HEK293 (cell line): ENCODE results near the gene FGD3.
"Not testable (repeated sequence)": the region's sequence is repeated elsewhere in the genome, so short reads cannot be mapped to it uniquely, and the experiment has no call there.

ENCODE experiments used
- CTCF ChIA-PET: fragments of 350-600 bp; formaldehyde crosslinking; extraction: SDS; loops from one replicate; lab custom pipeline; 2021; ENCODE audit warnings: antibody characterized with exemption; lab: Yijun Ruan, JAX
- POLR2A ChIA-PET: fragments of 300-600 bp; formaldehyde crosslinking; extraction: SDS; loops from one replicate; lab custom pipeline; 2020; ENCODE audit warnings: antibody characterized with exemption, inconsistent platforms; lab: Yijun Ruan, JAX
- H3K27ac ChIP-seq: fragments of 200-500 bp; sonication (Bioruptor generic); 2 replicates; pipeline ENCODE4 v1.5.1; 2014; ENCODE audit warnings: low read depth, low read length, control low read depth, inconsistent platforms; ENCODE audit errors: extremely low read depth
- H3K36me3 ChIP-seq, 2 experiments: fragments of 200-500 bp in 1 of 2; sonication (Bioruptor generic) in 1 of 2; 1 replicate in 1 of 2; 2 replicates in 1 of 2; pipeline ENCODE4 v1.5.1; 2014 to 2017; ENCODE audit warnings: inconsistent platforms in 2 of 2, low read length in 2 of 2; ENCODE audit not compliant: control insufficient read depth in 2 of 2, insufficient read depth in 1 of 2
- H3K4me1 ChIP-seq: fragments of 200-500 bp; sonication (Bioruptor generic); 2 replicates; pipeline ENCODE4 v1.5.1; 2014; ENCODE audit warnings: mild to moderate bottlenecking, low read length, inconsistent platforms; ENCODE audit not compliant: control insufficient read depth, insufficient read depth
- H3K4me3 ChIP-seq: 2 replicates; pipeline ENCODE4 v1.5.1; 2011; ENCODE audit warnings: low read depth, mild to moderate bottlenecking, control low read depth, low read length, moderate library complexity
- H3K9me3 ChIP-seq: fragments of 200-500 bp; sonication (Bioruptor generic); 2 replicates; pipeline ENCODE4 v1.5.1; 2014; ENCODE audit warnings: low read depth, low read length, inconsistent platforms; ENCODE audit not compliant: control insufficient read depth, insufficient read depth
- ATF2 ChIP-seq: fragments of 450-650 bp; formaldehyde crosslinking; IDR thresholded peaks from 2 replicates; pipeline ENCODE4 v1.5.1; 2016; ENCODE audit warnings: missing biosample characterization, missing genetic modification characterization, low read depth
- GFI1B ChIP-seq: fragments of 450-650 bp; formaldehyde crosslinking; IDR thresholded peaks from 2 replicates; pipeline ENCODE4 v1.5.1; 2016; ENCODE audit warnings: missing biosample characterization, missing genetic modification characterization
- HIC1 ChIP-seq: fragments of 450-650 bp; formaldehyde crosslinking; IDR thresholded peaks from 2 replicates; pipeline ENCODE4 v1.5.1; 2016; ENCODE audit warnings: missing biosample characterization, missing genetic modification characterization
- RBAK ChIP-seq: fragments of 450-650 bp; formaldehyde crosslinking; IDR thresholded peaks from 2 replicates; pipeline ENCODE4 v1.5.1; 2016; ENCODE audit warnings: missing biosample characterization, missing genetic modification characterization
- SCRT2 ChIP-seq: fragments of 450-650 bp; formaldehyde crosslinking; IDR thresholded peaks from 2 replicates; pipeline ENCODE4 v1.5.1; 2016; ENCODE audit warnings: missing biosample characterization, missing genetic modification characterization
- TSHZ1 ChIP-seq: fragments of 450-650 bp; formaldehyde crosslinking; IDR thresholded peaks from 2 replicates; pipeline ENCODE4 v1.5.1; 2016; ENCODE audit warnings: missing biosample characterization, missing genetic modification characterization, borderline replicate concordance
- ZBTB7A ChIP-seq: fragments of 450-650 bp; formaldehyde crosslinking; IDR thresholded peaks from 2 replicates; pipeline ENCODE4 v1.5.1; 2016; ENCODE audit warnings: low read depth, missing biosample characterization, missing genetic modification characterization
- ZNF114 ChIP-seq: fragments of 450-650 bp; formaldehyde crosslinking; IDR thresholded peaks from 2 replicates; pipeline ENCODE4 v1.5.0; 2017; ENCODE audit warnings: missing biosample characterization, missing genetic modification characterization
- ZNF214 ChIP-seq: fragments of 450-650 bp; formaldehyde crosslinking; IDR thresholded peaks from 2 replicates; pipeline ENCODE4 v1.5.1; 2017; ENCODE audit warnings: missing biosample characterization, mild to moderate bottlenecking, missing genetic modification characterization, borderline replicate concordance
- ZNF266 ChIP-seq: fragments of 450-650 bp; formaldehyde crosslinking; IDR thresholded peaks from 2 replicates; pipeline ENCODE4 v1.5.1; 2016; ENCODE audit warnings: missing biosample characterization, missing genetic modification characterization, low read depth
- ZNF280C ChIP-seq: fragments of 450-650 bp; formaldehyde crosslinking; IDR thresholded peaks from 2 replicates; pipeline ENCODE4 v1.5.1; 2016; ENCODE audit warnings: missing biosample characterization, missing genetic modification characterization
- ZNF341 ChIP-seq: fragments of 450-650 bp; formaldehyde crosslinking; IDR thresholded peaks from 2 replicates; pipeline ENCODE4; 2016; ENCODE audit warnings: low read depth, missing biosample characterization, missing genetic modification characterization
- ZNF404 ChIP-seq: fragments of 450-650 bp; formaldehyde crosslinking; IDR thresholded peaks from 2 replicates; pipeline ENCODE4 v1.5.1; 2017; ENCODE audit warnings: missing biosample characterization, missing genetic modification characterization
- ZNF670 ChIP-seq: fragments of 450-650 bp; formaldehyde crosslinking; IDR thresholded peaks from 2 replicates; pipeline ENCODE4 v1.5.1; 2016; ENCODE audit warnings: missing biosample characterization, missing genetic modification characterization, low read depth
- ZNF701 ChIP-seq: fragments of 450-650 bp; formaldehyde crosslinking; IDR thresholded peaks from 2 replicates; pipeline ENCODE4 v1.5.1; 2016; ENCODE audit warnings: missing biosample characterization, missing genetic modification characterization
- ZNF704 ChIP-seq: fragments of 450-650 bp; formaldehyde crosslinking; IDR thresholded peaks from 2 replicates; pipeline ENCODE4 v1.5.1; 2016; ENCODE audit warnings: missing biosample characterization, missing genetic modification characterization
- ZNF768 ChIP-seq: fragments of 450-650 bp; formaldehyde crosslinking; IDR thresholded peaks from 2 replicates; pipeline ENCODE4 v1.5.1; 2018; ENCODE audit warnings: missing biosample characterization, mild to moderate bottlenecking, missing genetic modification characterization
- ZNF791 ChIP-seq: fragments of 450-650 bp; formaldehyde crosslinking; IDR thresholded peaks from 2 replicates; pipeline ENCODE4 v1.5.1; 2016; ENCODE audit warnings: missing biosample characterization, missing genetic modification characterization
- ZSCAN16 ChIP-seq: fragments of 450-650 bp; formaldehyde crosslinking; IDR thresholded peaks from 2 replicates; pipeline ENCODE4 v1.5.1; 2016; ENCODE audit warnings: missing biosample characterization, missing genetic modification characterization

FGD3 gene

GRCh38 chr9:92992549-92992948 is 45.2 kb downstream of the FGD3 start (continued):
- no peak for TF ChIP-seq ATF2 (tag by site-specific recombination)
- no peak for TF ChIP-seq TSHZ1
- no peak for TF ChIP-seq ZBTB7A (tag by site-specific recombination)
- TF ChIP-seq ZNF768 (tag by site-specific recombination), result no peak
- TF ChIP-seq HIC1 (tag by site-specific recombination), result no peak
- TF ChIP-seq ZNF791 (tag by site-specific recombination), result no peak
- TF ChIP-seq GFI1B, result no peak
- no peak for TF ChIP-seq ZNF266
- no peak for TF ChIP-seq RBAK
- no peak for TF ChIP-seq ZNF404 (tag by site-specific recombination)

GRCh38 chr9:92998871-92999270 is 51.5 kb downstream of the FGD3 start:
- H3K9me3 ChIP-seq, POLR2A ChIA-PET, H3K4me3 ChIP-seq, H3K36me3 ChIP-seq, CTCF ChIA-PET, H3K4me1 ChIP-seq, H3K27ac ChIP-seq: not testable (repeated sequence)

GRCh38 chr9:93001031-93001430 is 53.7 kb downstream of the FGD3 start:
- H3K9me3 ChIP-seq, result no peaks in the 10 kb centered on the region
- H3K4me1 ChIP-seq, result no peaks in the 10 kb centered on the region
- ChIA-PET CTCF (interaction anchor here (0.6 to 1.6 kb wide), 3 partner anchors 47 to 153 kb away, joined by 3 to 6 read pairs (median 3); no protein-coding TSS in a partner anchor), POLR2A (no interaction called here)
- TF ChIP-seq ZNF704 (tag by site-specific recombination), result no peak
- no peak for TF ChIP-seq ZNF341 (tag by site-specific recombination)
- TF ChIP-seq ZNF114 (tag by site-specific recombination), result no peak
- TF ChIP-seq ZSCAN16 (tag by site-specific recombination), result no peak
- TF ChIP-seq ZNF214 (tag by site-specific recombination), result no peak
- TF ChIP-seq SCRT2 (tag by site-specific recombination), result no peak
- TF ChIP-seq ZNF280C, result no peak
- TF ChIP-seq ZNF701 (tag by site-specific recombination), result no peak
- no peak for TF ChIP-seq ZNF670
- no peaks in the 10 kb centered on the region for H3K36me3 ChIP-seq
- H3K4me3 ChIP-seq, result no peak overlapping the region
- no peak overlapping the region for H3K27ac ChIP-seq
